ENCODE results near the gene WDR33. TPM values are rescaled to one million over a fixed set of nuclear protein-coding genes. Genes with fewer than 3 reads are reported as not detected.

WDR33 gene
- total RNA-seq, 4 donors from 2014 or later = 42.3 to 46.5 (median 45.1) TPM

DNA sequence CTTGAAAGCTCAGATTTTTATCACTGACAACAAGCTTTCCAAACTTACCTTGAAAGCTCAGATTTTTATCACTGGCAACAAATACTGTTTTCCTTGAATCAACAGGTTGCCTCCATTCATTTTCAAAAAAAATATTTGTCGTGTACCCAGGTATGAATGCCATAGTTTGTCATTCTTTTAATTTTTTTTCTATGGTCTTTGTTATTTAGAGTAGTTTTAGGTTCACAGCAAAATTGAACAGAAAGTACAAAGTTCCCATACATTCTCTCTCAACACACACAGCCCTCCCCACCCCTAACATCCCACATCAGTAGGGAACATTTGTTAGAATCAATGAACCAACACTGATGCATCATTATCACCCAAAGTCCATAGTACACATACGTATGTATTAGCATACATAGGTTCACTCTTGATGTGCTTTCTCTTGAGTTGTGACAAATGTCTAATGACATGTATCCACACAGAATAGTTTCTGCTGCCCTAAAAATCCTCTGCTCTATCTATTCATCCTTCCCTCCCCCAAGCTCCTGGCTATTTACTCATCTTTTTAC, 25.9 kb downstream of the WDR33 start:
- Histone ChIP-seq H3K4me1 (peaks cover 0 to 22% (median 0%) of the 10 kb centered on the region in 4 donors), H3K27ac (no peak overlapping the region), H3K36me3 (peaks cover 0 to 6% (median 0%) of the 10 kb centered on the region in 3 donors), H3K27me3 (no peaks in the 10 kb centered on the region), H3K9me3 (no peaks in the 10 kb centered on the region), H3K4me3 (no peak overlapping the region)
- no peak for TF ChIP-seq POLR2A (IDR thresholded peaks at IDR 0.05)
- DNase-seq (ENCODE audit: low spot score in 2 of 2) = no peak
- WGBS, 2 donors = 76 to 82% methylated on average over 2 of the region's 2 CpGs

- TF ChIP-seq, protein P1, sequence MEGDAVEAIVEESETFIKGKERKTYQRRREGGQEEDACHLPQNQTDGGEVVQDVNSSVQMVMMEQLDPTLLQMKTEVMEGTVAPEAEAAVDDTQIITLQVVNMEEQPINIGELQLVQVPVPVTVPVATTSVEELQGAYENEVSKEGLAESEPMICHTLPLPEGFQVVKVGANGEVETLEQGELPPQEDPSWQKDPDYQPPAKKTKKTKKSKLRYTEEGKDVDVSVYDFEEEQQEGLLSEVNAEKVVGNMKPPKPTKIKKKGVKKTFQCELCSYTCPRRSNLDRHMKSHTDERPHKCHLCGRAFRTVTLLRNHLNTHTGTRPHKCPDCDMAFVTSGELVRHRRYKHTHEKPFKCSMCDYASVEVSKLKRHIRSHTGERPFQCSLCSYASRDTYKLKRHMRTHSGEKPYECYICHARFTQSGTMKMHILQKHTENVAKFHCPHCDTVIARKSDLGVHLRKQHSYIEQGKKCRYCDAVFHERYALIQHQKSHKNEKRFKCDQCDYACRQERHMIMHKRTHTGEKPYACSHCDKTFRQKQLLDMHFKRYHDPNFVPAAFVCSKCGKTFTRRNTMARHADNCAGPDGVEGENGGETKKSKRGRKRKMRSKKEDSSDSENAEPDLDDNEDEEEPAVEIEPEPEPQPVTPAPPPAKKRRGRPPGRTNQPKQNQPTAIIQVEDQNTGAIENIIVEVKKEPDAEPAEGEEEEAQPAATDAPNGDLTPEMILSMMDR (IDR thresholded peaks at IDR 0.05) = no peak
- no peak for TF ChIP-seq EP300 (IDR thresholded peaks at IDR 0.05)
- no peaks in the 10 kb centered on the region for H3K27me3 ChIP-seq
- H3K36me3 ChIP-seq = peaks cover 0 to 12% (median 0%) of the 10 kb centered on the region in 3 donors
These were observed 27.9 kb downstream of the WDR33 start for GRCh38 chr2:127783101-127783500.

GRCh38 chr2:127778850-127779249, 32.1 kb downstream of the WDR33 start:
- no peaks in the 10 kb centered on the region for H3K27me3 ChIP-seq
- 60 to 88% methylated on average over 2 of the region's 2 CpGs for WGBS, 2 donors
- H3K4me1 ChIP-seq = peaks cover 0 to 30% (median 2%) of the 10 kb centered on the region in 4 donors
- no peaks in the 10 kb centered on the region for H3K9me3 ChIP-seq
- H3K36me3 ChIP-seq = peaks cover 0 to 6% (median 0%) of the 10 kb centered on the region in 3 donors
- no peak overlapping the region for H3K27ac ChIP-seq
- DNase-seq (ENCODE audit: low spot score in 2 of 2) = no peak
- TF ChIP-seq POLR2A (IDR thresholded peaks at IDR 0.05) (no peak), EP300 (IDR thresholded peaks at IDR 0.05) (no peak)
- TF ChIP-seq, protein P1 (IDR thresholded peaks at IDR 0.05) = no peak
- no peak overlapping the region for H3K4me3 ChIP-seq

More at GRCh38 chr2:127783101-127783500, 27.9 kb downstream of the WDR33 start:
- no peaks in the 10 kb centered on the region for H3K9me3 ChIP-seq
- H3K27ac ChIP-seq = no peak overlapping the region
- DNase-seq (ENCODE audit: low spot score in 2 of 2) = no peak
- H3K4me1 ChIP-seq = peaks cover 0 to 22% (median 0%) of the 10 kb centered on the region in 4 donors
- H3K4me3 ChIP-seq = no peak overlapping the region

DNA sequence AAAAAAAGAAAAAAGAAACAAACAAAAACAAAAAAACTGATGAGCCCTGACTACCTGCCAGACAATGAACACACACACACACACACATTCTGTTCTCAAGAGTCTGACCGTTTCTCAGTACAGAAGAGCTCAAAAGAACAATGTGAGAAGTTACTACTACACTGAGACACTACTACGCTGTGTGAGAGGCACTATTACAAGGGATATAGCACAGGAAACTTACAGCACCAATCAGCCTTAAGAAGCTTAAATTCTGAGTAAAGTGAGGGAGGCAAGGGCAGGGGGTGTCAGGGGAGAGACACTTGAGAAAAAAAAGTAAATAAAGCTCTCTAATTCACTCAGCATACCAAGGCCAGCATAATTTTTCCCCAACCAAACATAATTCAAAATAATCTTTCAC, 32.5 kb downstream of the WDR33 start:
- Histone ChIP-seq H3K4me3 (no peak overlapping the region), H3K27me3 (no peaks in the 10 kb centered on the region), H3K27ac (no peak overlapping the region), H3K9me3 (no peaks in the 10 kb centered on the region), H3K36me3 (peaks cover 0 to 6% (median 0%) of the 10 kb centered on the region in 3 donors), H3K4me1 (peaks cover 0 to 30% (median 2%) of the 10 kb centered on the region in 4 donors)
- TF ChIP-seq EP300 (IDR thresholded peaks at IDR 0.05) (no peak), POLR2A (IDR thresholded peaks at IDR 0.05) (no peak)
- TF ChIP-seq, protein P1 (IDR thresholded peaks at IDR 0.05) = no peak
- DNase-seq (ENCODE audit: low spot score in 2 of 2) = no peak
- WGBS, 2 donors = 65% methylated on average over 2 of the region's 2 CpGs

- 94% methylated on average over 3 of the region's 3 CpGs for WGBS, 2 donors
- Histone ChIP-seq H3K4me3 (no peak overlapping the region), H3K27me3 (no peaks in the 10 kb centered on the region), H3K9me3 (no peaks in the 10 kb centered on the region), H3K36me3 (peaks cover 0 to 6% (median 0%) of the 10 kb centered on the region in 3 donors), H3K27ac (no peak overlapping the region), H3K4me1 (peaks cover 0 to 35% (median 2%) of the 10 kb centered on the region in 4 donors)
- TF ChIP-seq POLR2A (IDR thresholded peaks at IDR 0.05) (no peak), EP300 (IDR thresholded peaks at IDR 0.05) (no peak)
- TF ChIP-seq, protein P1 (IDR thresholded peaks at IDR 0.05) = no peak
- DNase-seq (ENCODE audit: low spot score in 2 of 2) = no peak
These were observed 34.7 kb downstream of the WDR33 start for GRCh38 chr2:127776122-127776780.

Data from tibial nerve (tissue), 4 donors.